GM18519 (cell line): ENCODE results near the gene MS4A6E.
"Not testable (repeated sequence)": the region's sequence is repeated elsewhere in the genome, so short reads cannot be mapped to it uniquely, and the experiment has no call there.

ENCODE experiments used
- ATAC-seq: cut with Tn5 transposase; IDR thresholded peaks from one replicate; pipeline ENCODE4 v1.9.1; 2021; ENCODE audit warnings: mild to moderate bottlenecking, moderate library complexity; ENCODE audit not compliant: unreplicated experiment, low FRiP score

Gene MS4A6E, protein sequence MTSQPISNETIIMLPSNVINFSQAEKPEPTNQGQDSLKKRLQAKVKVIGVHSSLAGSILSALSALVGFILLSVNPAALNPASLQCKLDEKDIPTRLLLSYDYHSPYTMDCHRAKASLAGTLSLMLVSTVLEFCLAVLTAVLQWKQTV

GRCh38 chr11:60326955-60327354 lies at the start of gene MS4A6E:
TSS of gene MS4A6E (plus strand) at chr11:60327255. CDS start at chr11:60334896, 7,641 bp downstream.
- no peak for ATAC-seq

DNA sequence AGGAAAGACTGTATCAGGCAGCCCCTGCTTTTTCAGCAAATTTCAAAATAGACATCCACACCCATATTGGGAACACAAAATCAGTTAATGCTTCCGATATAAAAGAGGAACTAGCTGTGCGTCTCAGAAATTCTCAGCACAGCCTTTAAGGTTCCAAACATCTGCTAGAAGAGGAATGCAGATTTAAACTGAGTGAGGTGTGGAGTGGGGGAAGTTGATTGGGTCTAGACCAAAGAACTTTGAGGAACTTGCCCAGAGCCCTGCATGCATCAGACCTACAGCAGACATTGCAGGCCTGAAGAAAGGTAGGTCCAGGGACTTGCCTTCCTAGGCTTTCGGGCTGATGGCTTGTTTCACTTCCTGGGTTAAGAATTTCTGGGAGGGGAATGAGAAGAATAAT lies 46.6 kb upstream of the MS4A6E start, which contains the start of gene MS4A4A:
MS4A4A (plus strand) TSS at position 255 of the 400 bp plus-strand sequence; CDS start at position 265, 10 bp downstream.
- no peak for ATAC-seq

- ATAC-seq: no peak
These were observed 45.6 kb upstream of the MS4A6E start for GRCh38 chr11:60281485-60281884.

DNA sequence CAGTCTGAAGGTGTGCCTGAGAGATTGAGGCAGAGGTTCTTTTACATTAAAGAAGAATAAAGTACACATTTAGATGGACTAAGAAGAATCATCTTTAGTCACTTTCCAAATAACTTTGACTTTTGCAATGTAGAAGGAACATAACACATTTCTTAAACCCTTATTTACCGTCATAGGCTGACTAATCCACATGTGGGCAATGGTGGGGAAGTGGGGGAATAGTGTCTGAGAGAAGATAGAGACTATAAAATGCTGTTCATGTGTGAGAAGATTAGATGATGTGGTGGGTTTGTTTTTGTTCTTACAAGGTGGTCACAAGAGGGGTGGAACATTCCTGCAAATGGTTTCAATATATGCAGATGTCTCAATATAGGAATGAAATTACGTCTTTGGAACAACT lies 44.8 kb upstream of the MS4A6E start:
- no peak for ATAC-seq

DNA sequence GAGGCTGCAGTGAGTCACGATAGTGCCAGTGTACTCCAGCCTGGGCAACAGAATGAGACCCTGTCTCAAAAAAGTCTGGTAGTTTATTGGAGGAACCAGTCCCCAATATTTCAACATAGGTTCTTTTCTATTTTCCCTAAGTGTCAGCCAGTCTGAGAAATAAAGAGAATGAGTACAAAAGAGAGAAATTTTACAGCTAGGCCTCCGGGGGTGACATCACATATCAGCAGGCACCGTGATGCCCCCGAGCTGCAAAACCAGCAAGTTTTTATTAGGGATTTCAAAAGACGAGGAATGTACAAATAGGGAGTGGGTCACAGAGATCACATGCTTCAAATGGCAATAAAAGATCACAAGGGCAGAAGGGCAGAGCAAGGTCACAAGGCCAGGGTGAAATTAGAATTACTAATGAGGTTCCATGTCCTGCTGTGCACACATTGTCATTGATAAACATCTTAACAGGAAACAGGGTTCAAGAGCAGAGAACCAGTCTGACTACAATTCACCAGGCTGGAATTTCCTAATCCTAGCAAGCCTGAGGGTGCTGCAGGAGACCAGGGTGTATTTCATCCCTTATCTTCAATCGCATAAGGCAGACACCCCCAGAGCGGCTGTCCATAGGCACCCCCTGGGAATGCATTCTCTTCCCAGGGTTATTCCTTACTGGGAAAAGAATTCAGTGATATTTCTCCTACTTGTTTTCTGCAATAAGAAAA lies 41.5 kb upstream of the MS4A6E start:
- not testable (repeated sequence) for ATAC-seq

DNA sequence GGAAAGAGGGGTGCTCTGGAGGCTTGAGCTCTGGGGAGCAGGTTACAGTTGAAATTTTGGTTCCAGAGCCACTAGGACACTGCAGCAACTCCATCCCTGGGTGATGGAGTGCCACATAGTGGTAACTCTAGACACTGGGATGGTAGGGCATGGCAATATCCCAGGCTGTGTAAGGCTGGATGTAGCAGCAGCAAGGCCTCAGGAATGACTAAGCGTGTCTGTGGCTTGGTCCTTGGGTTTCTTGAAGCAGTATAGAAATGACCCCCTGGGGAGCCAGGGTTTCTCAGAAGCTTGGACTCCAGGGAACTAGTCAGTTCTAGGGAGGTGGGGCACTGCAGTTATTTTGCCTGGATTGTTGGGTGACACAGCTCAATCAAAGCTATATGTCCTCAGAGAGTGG lies 38.5 kb upstream of the MS4A6E start:
- no peak for ATAC-seq

GRCh38 chr11:60292145-60292544 lies 34.9 kb upstream of the MS4A6E start:
- no peak for ATAC-seq

DNA sequence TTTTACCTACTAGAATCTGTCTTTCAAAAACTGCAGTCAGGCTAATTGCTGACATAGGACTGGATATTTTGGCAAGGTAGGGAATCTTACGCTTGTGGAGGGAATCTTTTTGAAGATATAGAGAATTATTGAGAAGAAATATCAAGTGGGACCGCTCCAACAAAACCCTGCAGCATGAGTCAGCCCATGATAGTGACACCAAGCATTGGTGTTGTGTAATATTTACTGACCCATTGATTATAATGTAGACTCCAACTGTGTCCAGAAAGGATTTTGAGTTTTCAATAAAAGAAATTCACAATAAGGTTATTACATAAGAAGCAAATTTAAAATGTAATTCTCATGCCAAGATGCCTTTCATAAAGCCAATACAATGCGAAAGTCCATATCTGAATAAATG lies 25.9 kb upstream of the MS4A6E start:
- no peak for ATAC-seq

GRCh38 chr11:60301884-60302283 lies 25.2 kb upstream of the MS4A6E start:
- not testable (repeated sequence) for ATAC-seq

- ATAC-seq: no peak
These were observed 23.4 kb upstream of the MS4A6E start for GRCh38 chr11:60303661-60304060.

DNA sequence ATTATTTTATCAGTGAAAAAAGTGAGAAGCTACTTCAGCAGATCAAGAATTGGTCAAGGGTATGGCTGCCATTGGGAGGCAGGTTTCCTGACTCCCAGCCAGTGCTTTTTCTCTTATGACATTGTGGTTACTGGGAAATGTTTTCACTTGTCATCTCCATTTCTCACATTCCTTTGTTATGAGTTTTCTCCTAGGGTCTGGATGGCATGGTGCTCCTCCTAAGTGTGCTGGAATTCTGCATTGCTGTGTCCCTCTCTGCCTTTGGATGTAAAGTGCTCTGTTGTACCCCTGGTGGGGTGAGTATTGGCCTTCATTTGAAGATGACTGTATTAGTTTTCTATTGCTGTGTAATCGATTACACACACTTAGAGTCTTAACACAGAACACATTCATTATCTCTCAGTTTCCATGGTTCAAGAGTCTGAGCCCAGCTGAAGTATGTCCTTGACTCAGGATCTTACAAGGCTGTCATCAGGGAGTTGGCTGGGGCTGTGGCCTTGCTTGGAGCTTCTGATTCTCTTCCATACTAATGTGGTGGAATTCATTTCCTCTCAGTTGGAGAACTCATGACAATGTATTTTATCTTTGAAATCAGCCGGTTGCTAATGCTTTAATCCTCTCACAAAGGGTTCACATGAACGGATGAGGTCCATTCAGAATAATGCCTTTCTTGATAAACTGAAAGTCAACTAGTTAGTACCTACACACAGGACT lies 21.0 kb upstream of the MS4A6E start:
- ATAC-seq: no peak

DNA sequence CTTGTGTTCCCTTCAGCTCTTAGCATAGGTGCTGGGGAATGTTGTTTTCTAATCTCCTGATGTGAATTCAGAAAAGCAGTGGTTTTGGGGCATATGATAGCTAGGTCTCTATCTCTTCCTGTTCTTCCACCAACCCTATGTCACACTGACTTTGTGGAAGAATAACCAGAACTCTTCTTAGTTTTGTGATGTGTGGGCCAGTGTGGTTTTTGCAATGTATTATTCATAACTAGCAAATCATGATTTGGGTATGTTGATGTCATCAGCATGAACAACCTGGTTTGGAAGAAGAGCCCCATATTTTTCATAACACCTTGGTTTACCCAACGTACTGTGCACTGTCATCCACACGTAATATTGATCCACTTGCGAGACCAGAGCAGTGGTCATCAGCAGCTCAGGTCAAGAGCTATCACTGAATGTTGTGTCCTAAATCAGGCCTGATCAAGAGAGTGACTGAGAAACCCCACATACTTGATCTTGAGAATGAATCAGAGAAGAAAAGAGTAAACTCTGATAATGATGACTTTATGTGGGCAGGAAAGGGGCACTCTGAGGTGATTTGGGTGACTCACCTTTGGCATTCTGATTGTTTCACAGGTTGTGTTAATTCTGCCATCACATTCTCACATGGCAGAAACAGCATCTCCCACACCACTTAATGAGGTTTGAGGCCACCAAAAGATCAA lies 19.4 kb upstream of the MS4A6E start:
- no peak for ATAC-seq

DNA sequence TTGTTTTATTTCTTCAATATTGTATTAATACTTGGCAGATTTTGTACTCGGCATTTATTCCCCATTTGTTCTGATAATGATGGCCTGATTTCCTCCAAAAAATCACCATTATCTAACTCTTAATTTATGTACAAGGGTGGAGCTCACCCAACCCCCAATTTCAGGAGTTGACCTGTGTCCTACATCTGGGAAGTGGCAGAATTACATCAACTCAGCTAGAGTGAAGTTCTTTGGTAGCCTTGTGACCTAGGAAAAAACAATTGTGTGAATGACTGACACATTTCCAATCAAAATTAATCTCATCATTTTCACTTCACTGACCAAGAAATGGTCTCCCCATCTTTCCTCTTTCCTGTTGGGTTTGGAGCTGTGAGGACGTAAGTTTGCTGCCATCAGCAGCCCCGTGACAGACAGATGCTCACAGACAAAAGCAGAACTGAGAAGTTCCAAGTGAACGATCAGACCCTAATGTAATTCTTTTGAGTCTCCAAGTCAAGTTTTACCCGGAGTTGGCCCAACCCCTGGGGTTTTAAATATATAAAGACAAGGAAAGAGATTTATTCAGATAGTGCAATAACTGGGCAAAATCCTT lies 16.6 kb upstream of the MS4A6E start:
- ATAC-seq: peak; percentile 62

- ATAC-seq: no peak
These were observed 12.3 kb upstream of the MS4A6E start for GRCh38 chr11:60314635-60315321.

GRCh38 chr11:60315871-60316270 lies 11.2 kb upstream of the MS4A6E start:
- no peak for ATAC-seq

DNA sequence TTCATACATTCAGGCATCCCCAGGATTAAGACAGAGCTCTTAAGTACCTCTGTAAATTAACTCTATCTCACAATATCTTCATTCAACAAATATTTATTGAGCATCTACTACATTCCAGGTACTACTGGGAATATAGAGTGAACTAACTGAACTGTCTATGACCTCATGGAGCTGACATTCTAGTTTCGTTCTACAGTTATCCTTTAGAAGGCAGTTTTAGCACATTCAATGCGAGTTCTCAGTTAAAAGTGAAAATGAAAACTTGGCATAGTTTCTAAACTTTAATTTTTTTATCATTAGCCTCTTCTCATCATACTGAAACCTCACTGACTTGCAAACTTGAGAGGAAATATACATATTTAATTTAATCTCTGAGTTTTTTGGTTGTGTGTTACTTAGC lies 10.7 kb upstream of the MS4A6E start:
- no peak for ATAC-seq

DNA sequence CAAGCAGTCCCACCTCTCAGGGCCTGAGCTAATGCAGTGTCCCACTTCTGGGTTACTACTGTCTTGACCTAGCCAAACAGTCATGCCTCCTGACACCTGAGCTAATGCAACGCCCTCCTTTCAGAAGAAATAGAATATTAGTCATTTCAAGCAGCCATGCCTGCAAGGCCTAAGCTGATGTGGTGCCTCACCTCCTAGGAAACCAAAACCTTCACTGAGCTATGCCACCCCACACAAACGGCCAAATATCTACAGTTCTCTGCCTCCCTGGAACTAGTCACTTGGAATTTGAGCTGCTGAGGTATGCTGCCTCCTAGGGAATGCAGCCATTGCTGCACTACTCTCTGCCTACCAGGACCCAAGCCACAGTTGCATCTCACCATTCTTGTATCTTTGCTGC lies 8.3 kb upstream of the MS4A6E start:
- no peak for ATAC-seq

DNA sequence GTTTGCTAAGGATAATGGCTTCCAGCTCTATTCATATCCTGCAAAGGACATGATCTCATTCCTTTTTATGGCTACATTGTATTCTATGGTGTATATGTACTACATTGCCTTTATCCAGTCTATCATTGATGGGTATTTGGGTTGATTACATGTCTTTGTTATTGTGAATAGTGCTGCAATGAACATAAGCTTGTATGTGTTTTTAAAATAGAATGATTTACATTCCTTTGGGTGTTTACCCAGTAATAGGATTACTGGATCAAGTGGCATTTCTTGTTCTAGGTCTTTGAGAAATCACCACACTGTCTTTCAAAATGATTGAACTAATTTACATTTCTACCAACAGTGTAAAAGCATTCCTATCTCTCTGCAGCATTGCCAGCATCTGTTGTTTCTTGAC lies 6.0 kb upstream of the MS4A6E start:
- no peak for ATAC-seq

DNA sequence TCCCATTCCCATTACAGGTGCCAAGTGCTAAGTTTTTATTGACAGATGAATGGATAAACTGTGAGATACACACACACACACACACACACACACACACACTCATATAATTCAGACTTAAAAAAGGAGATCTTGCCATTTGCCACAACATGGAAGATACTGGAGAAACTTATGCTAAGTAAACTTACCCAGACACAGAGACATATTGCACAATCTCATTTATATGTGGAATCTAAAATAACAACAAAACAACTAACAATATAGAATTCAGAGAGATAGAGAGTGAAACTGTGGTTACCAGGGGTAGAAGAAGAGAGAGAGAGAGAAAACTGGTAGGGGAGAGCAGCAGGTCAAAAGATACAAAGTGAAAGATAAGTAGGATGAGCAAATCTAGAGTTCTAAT lies 1.4 kb downstream of the MS4A6E start:
- ATAC-seq: no peak

DNA sequence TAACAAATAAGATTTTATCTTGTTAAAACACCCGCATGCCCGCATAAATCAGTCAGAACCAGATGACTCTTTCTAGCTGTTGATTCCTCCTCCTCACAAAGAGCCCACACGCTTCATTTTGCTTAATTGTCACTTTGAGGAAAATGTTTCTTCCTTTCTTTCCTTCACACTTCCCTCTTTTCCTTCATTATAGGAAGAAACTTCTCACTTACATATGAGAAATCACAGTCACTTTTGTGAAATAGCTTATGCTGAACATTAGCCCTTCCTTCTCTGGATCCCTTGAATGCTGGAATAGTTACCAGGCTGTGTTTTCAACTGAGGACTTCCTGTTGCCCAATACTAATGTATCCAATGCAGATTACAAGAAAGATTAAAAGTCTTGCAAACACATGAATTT lies 5.8 kb downstream of the MS4A6E start:
- ATAC-seq: no peak
